ENCODE results near the gene SAMD13.

GRCh38 chr1:84356881-84357280 is 55.4 kb downstream of the SAMD13 start:
- TF ChIP-seq, protein P1, sequence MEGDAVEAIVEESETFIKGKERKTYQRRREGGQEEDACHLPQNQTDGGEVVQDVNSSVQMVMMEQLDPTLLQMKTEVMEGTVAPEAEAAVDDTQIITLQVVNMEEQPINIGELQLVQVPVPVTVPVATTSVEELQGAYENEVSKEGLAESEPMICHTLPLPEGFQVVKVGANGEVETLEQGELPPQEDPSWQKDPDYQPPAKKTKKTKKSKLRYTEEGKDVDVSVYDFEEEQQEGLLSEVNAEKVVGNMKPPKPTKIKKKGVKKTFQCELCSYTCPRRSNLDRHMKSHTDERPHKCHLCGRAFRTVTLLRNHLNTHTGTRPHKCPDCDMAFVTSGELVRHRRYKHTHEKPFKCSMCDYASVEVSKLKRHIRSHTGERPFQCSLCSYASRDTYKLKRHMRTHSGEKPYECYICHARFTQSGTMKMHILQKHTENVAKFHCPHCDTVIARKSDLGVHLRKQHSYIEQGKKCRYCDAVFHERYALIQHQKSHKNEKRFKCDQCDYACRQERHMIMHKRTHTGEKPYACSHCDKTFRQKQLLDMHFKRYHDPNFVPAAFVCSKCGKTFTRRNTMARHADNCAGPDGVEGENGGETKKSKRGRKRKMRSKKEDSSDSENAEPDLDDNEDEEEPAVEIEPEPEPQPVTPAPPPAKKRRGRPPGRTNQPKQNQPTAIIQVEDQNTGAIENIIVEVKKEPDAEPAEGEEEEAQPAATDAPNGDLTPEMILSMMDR (IDR thresholded peaks at IDR 0.05): no peak
- no peak for TF ChIP-seq POLR2A (IDR thresholded peaks at IDR 0.05)
